Measurements from ENCODE around the gene TM2D1.
A peak's percentile ranks its signal among the peaks of the same experiment; 100 is the strongest.

TM2D1 gene

GRCh38 chr1:61743716-61744580, 19.0 kb upstream of the TM2D1 start:
- no peak for DNase-seq (ENCODE audit: low spot score)
- H3K9me3 ChIP-seq (ENCODE audit: severe bottlenecking) = no peaks in the 10 kb centered on the region
- H3K4me3 ChIP-seq (ENCODE audit: severe bottlenecking) = peak overlapping the region; percentile 90
- ATAC-seq (ENCODE audit: low read depth) = no peak
- no peaks in the 10 kb centered on the region for H3K27me3 ChIP-seq (ENCODE audit: insufficient read depth, poor library complexity, severe bottlenecking)
- no peaks in the 10 kb centered on the region; the same call in 1 of the 2 replicates for H3K36me3 ChIP-seq (ENCODE audit: low read depth)
- peak overlapping the region; percentile 89 for H3K27ac ChIP-seq (ENCODE audit: poor library complexity, severe bottlenecking)
- no peak for TF ChIP-seq CTCF (IDR thresholded peaks at IDR 0.05; ENCODE audit: poor library complexity, severe bottlenecking)
- H3K4me1 ChIP-seq (ENCODE audit: insufficient read depth, poor library complexity, severe bottlenecking) = peaks cover 10% of the 10 kb centered on the region

GRCh38 chr1:61743431-61743705, 18.4 kb upstream of the TM2D1 start:
- DNase-seq (ENCODE audit: low spot score) (no peak), ATAC-seq (ENCODE audit: low read depth) (no peak)
- peak overlapping the region; percentile 89 for H3K27ac ChIP-seq (ENCODE audit: poor library complexity, severe bottlenecking)
- H3K4me1 ChIP-seq (ENCODE audit: insufficient read depth, poor library complexity, severe bottlenecking) = peaks cover 10% of the 10 kb centered on the region
- H3K4me3 ChIP-seq (ENCODE audit: severe bottlenecking) = peak overlapping the region; percentile 90
- no peaks in the 10 kb centered on the region for H3K9me3 ChIP-seq (ENCODE audit: severe bottlenecking)
- H3K27me3 ChIP-seq (ENCODE audit: insufficient read depth, poor library complexity, severe bottlenecking) = no peaks in the 10 kb centered on the region
- TF ChIP-seq CTCF (IDR thresholded peaks at IDR 0.05; ENCODE audit: poor library complexity, severe bottlenecking) = no peak
- H3K36me3 ChIP-seq (ENCODE audit: low read depth) = no peaks in the 10 kb centered on the region; the same call in 1 of the 2 replicates

DNA sequence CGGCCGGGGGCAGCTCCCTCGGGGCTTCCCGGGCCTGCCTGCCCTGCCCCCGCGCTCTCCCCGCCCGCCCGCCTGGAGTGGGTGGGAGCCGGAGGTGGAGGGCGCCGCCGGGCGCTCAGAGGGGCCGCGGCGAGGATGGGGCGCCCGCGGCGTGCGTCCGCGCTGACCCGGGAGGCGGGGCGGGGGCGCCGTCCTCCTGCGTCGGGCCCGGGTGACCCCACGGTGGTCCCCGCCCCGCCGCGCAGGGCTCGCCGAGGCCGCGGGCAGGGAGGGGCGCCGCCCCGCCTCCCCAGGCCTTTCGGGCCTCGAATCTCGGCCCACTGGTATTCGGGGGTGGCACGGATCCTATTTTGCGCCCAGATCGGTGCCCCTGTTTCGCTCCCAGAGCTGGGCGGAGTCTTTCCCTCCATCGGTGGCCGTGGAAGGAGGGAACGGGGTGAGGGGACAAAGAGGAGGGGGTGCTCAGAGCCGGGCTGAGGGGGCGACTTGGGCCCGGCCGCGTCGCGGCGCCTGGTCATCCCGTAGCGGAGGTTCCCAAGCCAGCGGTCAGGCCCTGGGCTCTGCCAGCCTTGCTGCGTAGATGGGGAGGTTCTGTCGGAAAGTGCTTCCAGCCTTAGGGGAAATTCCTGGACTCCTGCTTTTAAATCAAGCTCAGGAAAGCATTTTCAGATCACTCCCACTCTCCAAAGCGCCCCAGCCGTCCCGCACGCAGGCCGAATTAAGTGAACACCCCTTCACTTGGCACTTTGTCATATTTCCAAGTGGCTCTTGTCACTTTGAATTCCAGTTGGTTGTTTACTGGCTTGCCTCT, 17.9 kb upstream of the TM2D1 start:
- Histone ChIP-seq H3K4me3 (ENCODE audit: severe bottlenecking) (peak overlapping the region; percentile 90), H3K27me3 (ENCODE audit: insufficient read depth, poor library complexity, severe bottlenecking) (no peaks in the 10 kb centered on the region), H3K27ac (ENCODE audit: poor library complexity, severe bottlenecking) (peak overlapping the region; percentile 89), H3K36me3 (ENCODE audit: low read depth) (no peaks in the 10 kb centered on the region; the same call in 1 of the 2 replicates), H3K9me3 (ENCODE audit: severe bottlenecking) (no peaks in the 10 kb centered on the region), H3K4me1 (ENCODE audit: insufficient read depth, poor library complexity, severe bottlenecking) (peaks cover 10% of the 10 kb centered on the region)
- TF ChIP-seq CTCF (IDR thresholded peaks at IDR 0.05; ENCODE audit: poor library complexity, severe bottlenecking) = no peak
- ATAC-seq (ENCODE audit: low read depth) (peak; percentile 26), DNase-seq (ENCODE audit: low spot score) (no peak)

- Histone ChIP-seq H3K27ac (ENCODE audit: poor library complexity, severe bottlenecking) (peak within 1 kb of the TSS; percentile 89), H3K36me3 (ENCODE audit: low read depth) (no peaks in the 10 kb centered on the region; the same call in 1 of the 2 replicates), H3K4me1 (ENCODE audit: insufficient read depth, poor library complexity, severe bottlenecking) (peaks cover 10% of the 10 kb centered on the region), H3K27me3 (ENCODE audit: insufficient read depth, poor library complexity, severe bottlenecking) (no peaks in the 10 kb centered on the region), H3K4me3 (ENCODE audit: severe bottlenecking) (peak within 1 kb of the TSS; percentile 90), H3K9me3 (ENCODE audit: severe bottlenecking) (no peaks in the 10 kb centered on the region)
- no peak for TF ChIP-seq CTCF (IDR thresholded peaks at IDR 0.05; ENCODE audit: poor library complexity, severe bottlenecking)
- DNase-seq (ENCODE audit: low spot score) (peak; percentile 81), ATAC-seq (ENCODE audit: low read depth) (peak; percentile 91)
Observed at GRCh38 chr1:61741711-61742619, 17.0 kb upstream of the TM2D1 start, which contains the start of gene PATJ. PATJ (plus strand) TSS chr1:61742480; CDS start chr1:61762893, 20,413 bp downstream.
